A204.1 (cell line): ENCODE data around the gene MALSU1.
"Not testable (repeated sequence)": the region's sequence is repeated elsewhere in the genome, so short reads cannot be mapped to it uniquely, and the experiment has no call there.

Source experiments
- FAIRE-seq: peaks from 2 replicates; lab custom pipeline; 2012; peaks lifted over from hg19 to GRCh38; lab: Jason Lieb, UNC

The MALSU1 gene

GRCh38 chr7:23285657-23286646 lies 13.2 kb upstream of the MALSU1 start:
- no peak for FAIRE-seq

- FAIRE-seq = no peak
Measured at GRCh38 chr7:23287612-23288011, 11.5 kb upstream of the MALSU1 start.

DNA sequence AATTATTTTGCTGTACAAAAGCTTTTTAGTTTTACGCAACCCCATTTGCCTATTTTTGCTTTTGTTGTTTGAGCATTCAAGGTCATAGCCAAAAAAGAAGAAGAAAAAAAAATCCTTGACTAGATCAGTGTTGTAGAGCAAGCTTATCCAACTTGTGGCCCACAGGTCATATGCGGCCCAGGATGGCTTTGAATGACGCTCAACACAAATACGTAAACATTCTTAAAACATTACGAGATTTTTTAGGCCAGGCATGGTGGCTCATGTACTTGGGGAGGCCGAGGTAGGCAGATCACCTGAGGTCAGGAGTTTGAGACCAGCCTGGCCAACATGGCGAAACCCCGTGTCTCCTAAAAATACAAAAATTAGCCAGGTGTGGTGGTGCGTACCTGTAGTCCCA lies 8.1 kb upstream of the MALSU1 start:
- no peak for FAIRE-seq

GRCh38 chr7:23291957-23292560 lies 7.1 kb upstream of the MALSU1 start:
- FAIRE-seq = no peak

- FAIRE-seq = no peak
Measured at GRCh38 chr7:23292623-23293022, 6.5 kb upstream of the MALSU1 start.

- no peak for FAIRE-seq
Measured at GRCh38 chr7:23293500-23294073, 5.6 kb upstream of the MALSU1 start.

GRCh38 chr7:23294549-23295400 lies 4.4 kb upstream of the MALSU1 start:
- no peak for FAIRE-seq

DNA sequence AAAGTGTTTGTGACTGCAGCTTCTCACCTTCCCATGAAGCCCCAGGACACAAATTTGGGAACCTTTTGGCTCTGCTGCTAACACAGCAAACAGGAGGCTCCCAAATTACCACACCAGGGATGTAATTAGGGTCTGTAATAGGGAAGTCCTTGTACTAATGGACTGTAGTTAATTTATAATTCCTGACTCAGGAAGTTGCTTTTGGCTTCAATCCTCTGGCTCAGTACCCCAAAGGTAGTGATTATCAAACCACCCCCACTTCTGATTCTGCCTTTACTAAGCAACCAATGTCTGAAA lies 3.8 kb upstream of the MALSU1 start:
- FAIRE-seq = no peak

GRCh38 chr7:23298141-23298881 lies 828 bp upstream of the MALSU1 start:
- FAIRE-seq = peak; percentile 43

DNA sequence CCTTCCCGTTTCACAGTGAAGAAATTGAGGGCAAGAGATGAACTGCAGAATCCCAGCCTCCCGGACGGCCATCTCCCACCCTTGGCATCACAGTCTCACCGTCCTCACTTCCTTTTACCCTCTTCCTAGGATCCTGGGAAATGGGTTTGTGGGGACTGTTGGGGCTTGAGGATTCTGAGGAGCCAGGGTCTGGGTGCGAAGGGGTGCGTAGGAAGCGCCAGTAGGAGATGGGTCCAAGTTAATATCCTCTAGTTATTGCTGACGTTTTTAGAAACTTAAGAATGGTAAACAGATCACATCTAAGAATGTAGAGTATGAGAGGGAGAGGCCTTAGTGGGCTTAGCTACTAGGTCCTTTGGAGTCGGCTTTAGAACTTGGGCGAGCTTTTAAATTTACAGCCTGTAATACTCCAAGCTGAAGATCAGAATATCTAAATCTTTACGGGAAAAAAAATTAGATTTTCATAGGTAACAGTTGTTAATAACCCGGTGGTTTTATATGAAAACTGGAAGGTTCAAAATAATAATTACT lies 696 bp downstream of the MALSU1 start:
- no peak for FAIRE-seq

DNA sequence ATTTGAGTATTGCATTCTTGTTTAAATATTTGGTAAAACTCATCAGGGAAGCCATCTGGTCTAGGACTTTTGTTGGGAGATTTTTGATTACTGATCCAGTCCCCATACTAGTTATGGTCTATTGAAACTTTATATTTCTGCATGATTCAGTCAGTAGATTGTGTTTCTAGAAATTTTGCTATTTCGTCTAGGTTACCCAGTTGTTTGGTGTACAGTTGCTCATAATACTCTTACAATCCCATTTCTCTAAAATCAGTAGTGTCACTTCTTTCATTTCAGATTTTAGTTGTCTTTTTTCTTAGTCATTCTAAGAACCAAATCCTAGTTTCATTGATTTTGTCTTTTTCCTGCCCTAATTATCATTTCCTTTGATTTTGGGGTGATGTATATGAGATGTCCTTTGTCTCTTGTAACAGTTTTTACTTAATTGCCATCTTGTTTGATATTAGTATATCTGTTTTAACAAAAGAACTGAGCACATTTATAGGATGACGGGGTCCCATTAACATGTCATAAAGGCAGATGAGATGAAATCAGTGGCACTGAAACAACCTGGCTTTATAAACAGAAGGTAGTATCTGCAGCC lies 7.9 kb downstream of the MALSU1 start:
- no peak for FAIRE-seq

- no peak for FAIRE-seq
Measured at GRCh38 chr7:23308754-23309153, 9.6 kb downstream of the MALSU1 start.

GRCh38 chr7:23312141-23312540 lies 13.0 kb downstream of the MALSU1 start:
- FAIRE-seq = not testable (repeated sequence)

- FAIRE-seq = no peak
Measured at GRCh38 chr7:23315366-23315765, 16.2 kb downstream of the MALSU1 start.

GRCh38 chr7:23331132-23331531 lies 32.0 kb downstream of the MALSU1 start:
- no peak for FAIRE-seq

GRCh38 chr7:23332193-23332592 lies 33.1 kb downstream of the MALSU1 start:
- FAIRE-seq = no peak

DNA sequence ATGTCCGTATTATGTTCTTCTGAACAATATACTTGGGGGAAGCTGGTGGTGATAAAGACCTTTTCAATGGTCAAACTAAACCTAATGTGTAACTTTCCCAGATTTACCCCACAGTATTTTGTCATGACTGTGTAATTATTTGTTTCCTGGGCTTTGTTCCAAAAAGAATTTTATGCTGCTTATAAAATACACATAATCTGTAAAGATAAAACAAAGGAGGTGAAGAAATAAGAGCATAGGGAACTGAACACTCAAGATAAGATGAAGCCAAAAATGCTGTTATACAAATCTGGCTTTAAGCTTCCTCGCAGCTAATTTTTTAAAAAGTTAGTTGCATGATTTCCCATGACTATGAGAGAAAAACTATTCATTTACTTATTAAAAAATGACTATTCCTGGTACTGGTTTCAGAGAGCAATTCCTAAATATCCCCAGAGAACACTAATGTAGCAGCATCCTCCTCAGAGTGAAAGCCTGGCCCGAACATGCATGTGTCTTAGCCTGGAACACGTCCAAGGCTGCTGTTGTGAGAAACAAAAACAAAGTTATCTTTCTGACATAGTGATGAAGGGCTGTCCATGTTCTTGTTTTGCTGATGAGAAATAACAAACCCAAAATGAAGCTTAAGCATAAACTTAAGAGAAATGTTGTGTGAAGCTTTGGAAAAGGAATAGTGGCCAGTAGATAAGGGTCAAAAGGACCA lies 33.9 kb downstream of the MALSU1 start:
- FAIRE-seq = no peak

- no peak for FAIRE-seq
Measured at GRCh38 chr7:23333671-23334246, 34.6 kb downstream of the MALSU1 start.

DNA sequence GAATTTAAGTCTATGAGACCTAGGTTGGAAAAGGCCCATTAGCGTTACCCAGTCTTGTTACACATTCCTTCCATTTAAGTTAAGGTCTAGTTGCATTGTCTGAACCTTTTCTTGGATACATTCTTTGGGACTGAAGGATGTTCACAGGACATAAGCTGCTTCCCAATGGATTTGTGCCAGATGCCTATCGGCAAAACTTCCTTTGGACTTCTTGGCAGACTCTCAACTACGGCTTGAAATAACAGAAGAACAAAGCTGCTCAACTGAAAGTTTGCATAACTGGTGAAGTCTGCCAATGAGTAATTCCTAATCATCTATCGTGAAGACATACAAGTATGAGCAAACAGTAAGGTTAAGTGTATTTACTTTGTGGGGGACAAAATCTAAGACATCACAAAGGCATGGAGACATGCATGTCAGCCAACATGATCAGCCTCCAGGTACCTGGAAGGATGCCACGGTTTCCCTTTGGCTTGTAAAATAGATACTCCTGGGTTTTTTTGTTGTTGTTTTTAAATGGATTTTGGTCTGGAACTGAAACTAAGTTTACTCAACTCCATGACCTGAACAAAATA lies 35.4 kb downstream of the MALSU1 start:
- FAIRE-seq = no peak

GRCh38 chr7:23335136-23335535 lies 36.0 kb downstream of the MALSU1 start:
- no peak for FAIRE-seq
